Measurements from ENCODE around the gene INHBA. TPM values are rescaled to one million over a fixed set of nuclear protein-coding genes. Genes with fewer than 3 reads are reported as not detected.

Gene INHBA
- total and polyA plus RNA-seq, 2 donors (not counting 1 experiment from before 2014, with no cell fraction given): 15.0 to 108 TPM

- no peak for DNase-seq (ENCODE audit: low read depth in 2 of 2)
- Histone ChIP-seq H3K36me3 (ENCODE audit: control insufficient read depth, insufficient read depth, low read length) (no peaks in the 10 kb centered on the region), H3K9me3 (ENCODE audit: control insufficient read depth, insufficient read depth, low read depth, low read length) (no peaks in the 10 kb centered on the region), H3K4me2 (ENCODE audit: extremely low read depth, insufficient read depth, low read length) (no peak overlapping the region), H4K20me1 (ENCODE audit: control insufficient read depth, extremely low read depth, insufficient read depth, low read length) (no peaks in the 10 kb centered on the region), H3K27ac (ENCODE audit: insufficient read depth, low read length) (no peak overlapping the region), H3K9ac (ENCODE audit: insufficient read depth, low read length) (no peak overlapping the region), H3K4me1 (ENCODE audit: control insufficient read depth, extremely low read depth, insufficient read depth, low read length) (no peaks in the 10 kb centered on the region), H3K27me3 (ENCODE audit: control insufficient read depth, insufficient read depth, low read length) (no peaks in the 10 kb centered on the region), H3K4me3 (replicated peaks in 1 of 4; ENCODE audit: control extremely low read depth in 1 of 4, insufficient read depth in 1 of 4, low read depth in 3 of 4, low read length in 4 of 4) (no peak overlapping the region), H3K79me2 (ENCODE audit: control insufficient read depth, insufficient read depth, low read length) (no peaks in the 10 kb centered on the region), H2AFZ (ENCODE audit: low read length) (no peak overlapping the region)
- no peak for TF ChIP-seq CTCF (conservative IDR thresholded peaks at IDR 0.05 in 1 of 2, IDR thresholded peaks at IDR 0.05 in 1 of 2; ENCODE audit: low read depth in 1 of 2, low read length in 2 of 2)
- no peak for TF ChIP-seq EZH2 (IDR thresholded peaks at IDR 0.05; ENCODE audit: low read length, missing control alignments)
These were observed 41.3 kb downstream of the INHBA start for GRCh38 chr7:41661596-41661995.

- H3K27ac ChIP-seq (ENCODE audit: insufficient read depth, low read length): no peak overlapping the region
- H3K4me2 ChIP-seq (ENCODE audit: extremely low read depth, insufficient read depth, low read length): no peak overlapping the region
- H3K9me3 ChIP-seq (ENCODE audit: control insufficient read depth, insufficient read depth, low read depth, low read length): no peaks in the 10 kb centered on the region
- no peaks in the 10 kb centered on the region for H3K79me2 ChIP-seq (ENCODE audit: control insufficient read depth, insufficient read depth, low read length)
- no peak overlapping the region for H3K9ac ChIP-seq (ENCODE audit: insufficient read depth, low read length)
- no peaks in the 10 kb centered on the region for H4K20me1 ChIP-seq (ENCODE audit: control insufficient read depth, extremely low read depth, insufficient read depth, low read length)
- H3K4me1 ChIP-seq (ENCODE audit: control insufficient read depth, extremely low read depth, insufficient read depth, low read length): no peaks in the 10 kb centered on the region
- no peak for DNase-seq (ENCODE audit: low read depth in 2 of 2)
- no peak overlapping the region for H3K4me3 ChIP-seq (replicated peaks in 1 of 4; ENCODE audit: control extremely low read depth in 1 of 4, insufficient read depth in 1 of 4, low read depth in 3 of 4, low read length in 4 of 4)
- H3K27me3 ChIP-seq (ENCODE audit: control insufficient read depth, insufficient read depth, low read length): no peaks in the 10 kb centered on the region
- H2AFZ ChIP-seq (ENCODE audit: low read length): no peak overlapping the region
- no peaks in the 10 kb centered on the region for H3K36me3 ChIP-seq (ENCODE audit: control insufficient read depth, insufficient read depth, low read length)
- TF ChIP-seq CTCF (conservative IDR thresholded peaks at IDR 0.05 in 1 of 2, IDR thresholded peaks at IDR 0.05 in 1 of 2; ENCODE audit: low read depth in 1 of 2, low read length in 2 of 2) (no peak), EZH2 (IDR thresholded peaks at IDR 0.05; ENCODE audit: low read length, missing control alignments) (no peak)
These were observed 43.4 kb downstream of the INHBA start for GRCh38 chr7:41659539-41659938.

- Histone ChIP-seq H3K27me3 (ENCODE audit: control insufficient read depth, insufficient read depth, low read length) (no peaks in the 10 kb centered on the region), H3K9ac (ENCODE audit: insufficient read depth, low read length) (no peak overlapping the region), H3K27ac (ENCODE audit: insufficient read depth, low read length) (no peak overlapping the region), H2AFZ (ENCODE audit: low read length) (no peak overlapping the region), H3K36me3 (ENCODE audit: control insufficient read depth, insufficient read depth, low read length) (no peaks in the 10 kb centered on the region), H3K4me2 (ENCODE audit: extremely low read depth, insufficient read depth, low read length) (no peak overlapping the region), H4K20me1 (ENCODE audit: control insufficient read depth, extremely low read depth, insufficient read depth, low read length) (no peaks in the 10 kb centered on the region), H3K4me3 (replicated peaks in 1 of 4; ENCODE audit: control extremely low read depth in 1 of 4, insufficient read depth in 1 of 4, low read depth in 3 of 4, low read length in 4 of 4) (no peak overlapping the region), H3K9me3 (ENCODE audit: control insufficient read depth, insufficient read depth, low read depth, low read length) (no peaks in the 10 kb centered on the region), H3K79me2 (ENCODE audit: control insufficient read depth, insufficient read depth, low read length) (no peaks in the 10 kb centered on the region), H3K4me1 (ENCODE audit: control insufficient read depth, extremely low read depth, insufficient read depth, low read length) (no peaks in the 10 kb centered on the region)
- peak; percentile 52 to 69 for DNase-seq (ENCODE audit: low read depth in 2 of 2)
- no peak for TF ChIP-seq EZH2 (IDR thresholded peaks at IDR 0.05; ENCODE audit: low read length, missing control alignments)
- no peak for TF ChIP-seq CTCF (conservative IDR thresholded peaks at IDR 0.05 in 1 of 2, IDR thresholded peaks at IDR 0.05 in 1 of 2; ENCODE audit: low read depth in 1 of 2, low read length in 2 of 2)
These were observed 46.5 kb downstream of the INHBA start for GRCh38 chr7:41656366-41656765.
